Measurements from ENCODE around the gene METTL9.
A peak's percentile ranks its signal among the peaks of the same experiment; 100 is the strongest.
"Not testable (repeated sequence)": the region's sequence is repeated elsewhere in the genome, so short reads cannot be mapped to it uniquely, and the experiment has no call there.

METTL9 gene

GRCh38 chr16:21570676-21571017 lies 28.7 kb upstream of the METTL9 start:
- DNase-seq (ENCODE audit: extremely low spot score, insufficient read length, low read depth), result no peak
- no peak for FAIRE-seq

GRCh38 chr16:21573506-21573905 lies 25.9 kb upstream of the METTL9 start:
- DNase-seq (ENCODE audit: extremely low spot score, insufficient read length, low read depth); FAIRE-seq: not testable (repeated sequence)

DNA sequence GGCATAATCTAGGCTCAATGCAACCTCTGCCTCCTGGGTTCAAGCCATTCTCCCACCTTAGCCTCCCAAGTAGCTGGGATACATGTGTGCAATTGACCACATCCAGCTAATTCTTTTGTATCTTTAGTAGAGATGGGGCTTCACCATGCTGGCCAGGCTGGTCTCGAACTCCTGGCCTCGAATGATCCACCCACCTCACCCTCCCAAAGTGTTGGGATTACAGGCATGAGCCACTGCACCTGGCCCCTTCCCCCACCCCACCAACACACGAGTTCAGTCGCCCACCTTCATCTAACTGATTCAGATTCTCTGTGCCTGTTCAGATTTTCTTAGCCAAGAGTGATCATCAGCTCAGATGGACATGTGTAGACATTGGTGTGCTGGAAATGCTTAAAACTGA lies 25.0 kb upstream of the METTL9 start:
- FAIRE-seq, result no peak

GRCh38 chr16:21576323-21576722 lies 23.1 kb upstream of the METTL9 start:
- FAIRE-seq; DNase-seq (ENCODE audit: extremely low spot score, insufficient read length, low read depth): not testable (repeated sequence)

More for the DNA sequence above, 25.0 kb upstream of the METTL9 start:
- no peak for DNase-seq (ENCODE audit: extremely low spot score, insufficient read length, low read depth)

DNA sequence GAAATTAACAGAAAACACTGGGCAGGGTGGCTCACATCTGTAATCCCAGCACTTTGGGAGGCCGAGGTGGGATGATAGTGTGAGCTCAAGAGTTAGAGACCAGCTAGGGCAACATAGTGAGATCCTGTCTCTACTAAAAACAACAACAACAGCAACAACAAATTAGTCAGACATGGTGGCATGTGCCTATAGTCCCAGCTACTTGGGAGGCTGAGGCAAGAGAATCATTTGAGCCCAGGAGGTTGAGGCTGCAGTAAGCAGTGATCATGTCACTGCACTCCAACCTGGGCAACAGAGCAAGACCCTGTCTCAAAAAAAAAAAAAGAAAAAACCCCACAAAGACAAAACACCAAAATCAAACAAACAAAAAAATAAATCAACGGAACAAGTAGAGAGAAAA lies 21.9 kb upstream of the METTL9 start:
- FAIRE-seq, result not testable (repeated sequence)

GRCh38 chr16:21578311-21578710 lies 21.1 kb upstream of the METTL9 start:
- not testable (repeated sequence) for DNase-seq (ENCODE audit: extremely low spot score, insufficient read length, low read depth); FAIRE-seq

More for the DNA sequence above, 21.9 kb upstream of the METTL9 start:
- DNase-seq (ENCODE audit: extremely low spot score, insufficient read length, low read depth), result not testable (repeated sequence)

DNA sequence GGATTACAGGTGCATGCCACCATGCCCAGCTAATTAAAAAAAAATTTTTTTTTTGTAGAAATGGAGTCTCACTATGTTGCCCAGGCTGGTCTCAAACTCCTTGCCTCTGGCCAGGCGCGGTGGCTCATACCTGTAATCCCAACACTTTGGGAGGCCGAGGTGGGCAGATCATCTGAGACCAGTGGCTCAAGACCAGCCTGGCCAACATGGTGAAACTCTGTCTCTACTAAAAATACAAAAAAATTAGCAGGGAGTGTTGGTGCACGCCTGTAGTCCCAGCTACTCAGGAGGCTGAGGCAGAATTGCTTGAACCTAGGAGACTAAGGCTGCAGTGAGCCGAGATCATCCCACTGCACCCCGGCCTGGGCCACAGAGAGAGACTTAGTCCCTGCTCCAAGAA lies 19.2 kb upstream of the METTL9 start:
- not testable (repeated sequence) for FAIRE-seq; DNase-seq (ENCODE audit: extremely low spot score, insufficient read length, low read depth)

DNA sequence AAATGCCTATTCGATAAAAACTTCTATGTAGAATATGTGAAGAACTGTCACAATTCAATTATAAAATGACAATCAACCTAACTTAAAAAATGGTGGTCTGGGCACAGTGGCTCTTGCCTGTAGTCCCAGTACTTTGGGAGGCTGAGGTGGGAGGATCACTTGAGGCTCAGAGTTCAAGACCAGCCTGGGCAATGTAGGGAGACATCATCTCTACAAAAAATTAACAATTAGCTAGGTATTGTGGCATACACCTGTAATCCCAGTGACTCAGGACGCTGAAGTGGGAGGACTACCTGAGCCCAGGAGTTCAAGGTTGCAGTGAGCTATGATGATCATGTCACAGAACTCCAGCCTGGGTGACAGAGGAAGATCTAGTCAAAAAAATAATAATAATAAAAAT lies 18.6 kb upstream of the METTL9 start:
- FAIRE-seq (no peak), DNase-seq (ENCODE audit: extremely low spot score, insufficient read length, low read depth) (no peak)

GRCh38 chr16:21584817-21585216 lies 14.6 kb upstream of the METTL9 start:
- DNase-seq (ENCODE audit: extremely low spot score, insufficient read length, low read depth), result no peak
- no peak for FAIRE-seq

- FAIRE-seq; DNase-seq (ENCODE audit: extremely low spot score, insufficient read length, low read depth): not testable (repeated sequence)
Measured at GRCh38 chr16:21588593-21588992, 10.8 kb upstream of the METTL9 start.

DNA sequence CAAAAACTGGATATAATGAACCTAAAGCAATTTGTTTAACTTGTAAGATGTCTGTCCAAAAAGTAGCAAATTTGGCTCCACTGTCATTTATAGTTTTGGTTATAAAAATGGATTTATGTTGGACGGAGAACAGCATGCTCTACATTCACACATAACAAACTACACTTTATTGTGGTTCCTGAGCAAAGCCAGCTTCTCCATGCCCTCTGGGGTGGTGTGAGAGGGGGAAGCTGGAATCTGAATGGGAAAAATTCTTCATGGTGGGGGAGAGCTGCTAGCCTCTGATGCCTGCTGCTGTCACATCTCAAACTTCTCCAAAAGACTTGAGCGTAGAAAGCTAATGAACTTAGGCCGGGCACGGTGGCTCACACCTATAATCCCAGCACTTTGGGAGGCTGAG lies 9.8 kb upstream of the METTL9 start:
- FAIRE-seq, result no peak
- no peak for DNase-seq (ENCODE audit: extremely low spot score, insufficient read length, low read depth)

DNA sequence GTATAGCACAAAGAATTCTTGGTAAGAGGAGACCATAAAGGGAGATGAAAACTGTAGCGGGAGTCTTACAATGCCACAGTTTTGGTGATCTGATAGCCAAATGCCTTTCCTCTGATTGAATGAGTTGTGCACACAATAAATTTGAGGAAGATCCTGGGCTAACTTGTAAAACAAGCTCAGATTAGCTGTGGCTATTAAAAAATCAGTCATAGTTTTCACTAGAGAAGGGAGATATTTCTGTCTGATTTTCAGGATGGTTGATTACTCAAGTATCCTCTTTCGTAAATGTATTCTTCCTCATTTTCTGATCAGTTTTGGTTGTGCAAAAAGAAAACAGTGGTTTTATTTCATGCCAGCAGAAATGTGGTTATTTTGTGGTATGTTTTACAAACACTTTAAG lies 9.1 kb upstream of the METTL9 start:
- DNase-seq (ENCODE audit: extremely low spot score, insufficient read length, low read depth) (no peak), FAIRE-seq (no peak)

GRCh38 chr16:21590796-21591195 lies 8.6 kb upstream of the METTL9 start:
- FAIRE-seq (no peak), DNase-seq (ENCODE audit: extremely low spot score, insufficient read length, low read depth) (no peak)

DNA sequence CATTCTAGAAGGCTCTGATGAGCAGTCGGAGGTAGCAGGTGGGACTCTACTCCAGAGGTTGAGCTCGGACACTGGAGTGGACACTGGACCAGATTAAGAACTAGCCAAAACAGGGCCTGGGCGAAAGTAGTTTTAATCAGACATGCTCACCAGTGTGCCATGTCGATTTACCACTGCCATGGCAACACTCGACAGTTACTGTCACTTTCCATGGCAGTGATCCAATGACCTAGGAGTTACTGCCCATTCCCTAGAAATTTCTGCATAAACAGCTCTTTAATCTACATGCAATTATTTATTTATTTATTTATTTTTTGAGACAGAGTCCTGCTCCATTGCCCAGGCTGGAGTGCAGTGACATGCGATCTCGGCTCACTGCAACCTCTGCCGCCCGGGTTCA lies 7.2 kb upstream of the METTL9 start:
- no peak for DNase-seq (ENCODE audit: extremely low spot score, insufficient read length, low read depth)
- no peak for FAIRE-seq

DNA sequence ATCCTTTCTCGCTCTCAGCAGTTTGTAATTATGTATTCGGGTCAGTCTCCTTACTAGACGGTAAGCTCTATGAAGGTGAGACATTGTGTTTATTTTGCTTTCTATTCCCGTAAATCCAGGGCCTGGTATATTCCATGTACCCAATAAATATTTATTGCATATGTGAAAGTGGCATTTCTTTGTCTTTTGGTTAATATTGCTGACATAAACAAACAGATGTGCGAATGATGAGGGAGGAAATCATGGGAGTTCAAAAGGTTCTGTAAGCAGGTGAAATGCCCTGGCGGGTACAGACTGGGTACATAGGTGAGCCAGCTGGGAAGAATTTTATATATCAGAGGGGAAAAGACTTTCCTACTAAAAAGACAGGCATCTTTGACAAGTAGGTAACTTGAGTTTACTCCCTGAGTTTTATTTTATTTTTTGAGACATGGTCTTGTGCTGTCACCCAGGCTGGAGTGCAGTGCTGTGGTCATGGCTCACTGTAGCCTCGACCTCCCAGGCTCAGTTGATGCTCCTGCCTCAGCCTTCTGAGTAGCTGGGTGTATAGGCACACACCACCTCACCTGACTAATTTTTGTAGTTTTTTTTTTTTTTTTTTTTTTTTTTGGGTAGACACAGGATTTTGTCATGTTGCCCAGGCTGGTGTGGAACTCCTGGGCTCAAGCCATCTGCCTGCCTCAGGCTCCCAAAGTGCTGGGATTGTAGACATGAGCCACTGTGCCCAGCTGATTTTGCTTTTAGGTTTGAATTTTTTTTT lies 5.7 kb upstream of the METTL9 start:
- no peak for FAIRE-seq

GRCh38 chr16:21597561-21598030 lies 1.8 kb upstream of the METTL9 start:
- DNase-seq (ENCODE audit: extremely low spot score, insufficient read length, low read depth), result no peak
- FAIRE-seq, result no peak

More for the DNA sequence above, 5.7 kb upstream of the METTL9 start:
- no peak for DNase-seq (ENCODE audit: extremely low spot score, insufficient read length, low read depth)

DNA sequence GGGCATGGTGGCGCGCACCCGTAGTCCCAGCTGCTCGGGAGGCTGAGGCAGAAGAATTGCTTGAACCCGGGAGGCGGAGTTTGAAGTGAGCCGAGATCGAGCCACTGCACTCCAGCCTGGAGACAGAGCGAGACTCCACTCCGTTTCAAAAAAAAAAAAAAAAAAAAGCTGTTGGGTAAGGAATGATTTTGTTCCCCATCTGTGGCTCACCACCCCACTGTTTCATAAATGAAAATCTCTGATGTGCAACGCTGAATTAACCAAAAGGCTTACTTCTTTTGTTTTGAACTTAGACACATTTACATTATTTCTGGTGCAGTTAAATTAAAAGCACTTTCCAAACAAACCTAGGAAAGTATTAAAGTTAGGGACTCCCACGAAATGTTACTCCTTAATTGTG lies 1.2 kb upstream of the METTL9 start:
- DNase-seq (ENCODE audit: extremely low spot score, insufficient read length, low read depth), result no peak
- FAIRE-seq, result no peak

GRCh38 chr16:21598701-21599121 lies 666 bp upstream of the METTL9 start:
- no peak for DNase-seq (ENCODE audit: extremely low spot score, insufficient read length, low read depth)
- no peak for FAIRE-seq

GRCh38 chr16:21600031-21600773 lies 825 bp downstream of the METTL9 start:
- FAIRE-seq (peak; percentile 44), DNase-seq (ENCODE audit: extremely low spot score, insufficient read length, low read depth) (no peak)

GRCh38 chr16:21602785-21603184 lies 3.4 kb downstream of the METTL9 start:
- FAIRE-seq (no peak), DNase-seq (ENCODE audit: extremely low spot score, insufficient read length, low read depth) (no peak)

DNA sequence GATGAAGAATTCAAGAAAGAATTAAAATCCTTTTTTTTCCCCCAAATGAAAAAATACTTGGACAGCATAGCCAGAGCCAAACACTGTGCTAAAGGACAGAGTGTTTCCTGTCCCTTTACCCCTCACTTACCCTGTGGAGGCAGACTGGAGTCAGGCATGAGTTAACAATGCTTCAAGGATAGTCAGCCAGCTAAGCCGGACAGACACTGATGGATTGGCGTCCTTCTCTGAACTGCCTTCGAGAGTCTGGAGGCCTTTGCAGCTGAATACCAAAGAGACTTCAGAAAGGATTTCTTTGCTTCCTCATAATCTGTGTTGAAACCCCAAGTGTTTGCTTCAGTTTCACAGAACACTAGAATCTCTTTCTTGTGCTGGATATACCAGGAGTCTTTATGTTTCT lies 4.6 kb downstream of the METTL9 start:
- DNase-seq (ENCODE audit: extremely low spot score, insufficient read length, low read depth) (no peak), FAIRE-seq (no peak)

Data from GM18507 (cell line).